ENCODE measurements around the gene SF3A1. TPM values are rescaled to one million over a fixed set of nuclear protein-coding genes. Genes with fewer than 3 reads are reported as not detected.
A peak's percentile ranks its signal among the peaks of the same experiment; 100 is the strongest.

Gene SF3A1
- total RNA-seq, 4 donors from 2014 or later, result 90.4 to 182 (median 160) TPM

- no peak for DNase-seq
- Histone ChIP-seq H3K4me1 (peaks cover 0 to 18% (median 11%) of the 10 kb centered on the region in 4 donors), H3K36me3 (peaks cover 0 to 72% (median 0%) of the 10 kb centered on the region in 3 donors), H3K4me3 (no peak overlapping the region), H3K27me3 (no peaks in the 10 kb centered on the region), H3K9me3 (no peaks in the 10 kb centered on the region), H3K27ac (no peak overlapping the region)
- TF ChIP-seq CTCF (IDR thresholded peaks at IDR 0.05) (no peak), POLR2A (IDR thresholded peaks at IDR 0.05) (no peak)
These were observed 62.6 kb downstream of the SF3A1 start for GRCh38 chr22:30294066-30294465.

GRCh38 chr22:30293026-30293425, 63.7 kb downstream of the SF3A1 start:
- no peak for TF ChIP-seq CTCF (IDR thresholded peaks at IDR 0.05)
- TF ChIP-seq POLR2A (IDR thresholded peaks at IDR 0.05), result no peak

DNA sequence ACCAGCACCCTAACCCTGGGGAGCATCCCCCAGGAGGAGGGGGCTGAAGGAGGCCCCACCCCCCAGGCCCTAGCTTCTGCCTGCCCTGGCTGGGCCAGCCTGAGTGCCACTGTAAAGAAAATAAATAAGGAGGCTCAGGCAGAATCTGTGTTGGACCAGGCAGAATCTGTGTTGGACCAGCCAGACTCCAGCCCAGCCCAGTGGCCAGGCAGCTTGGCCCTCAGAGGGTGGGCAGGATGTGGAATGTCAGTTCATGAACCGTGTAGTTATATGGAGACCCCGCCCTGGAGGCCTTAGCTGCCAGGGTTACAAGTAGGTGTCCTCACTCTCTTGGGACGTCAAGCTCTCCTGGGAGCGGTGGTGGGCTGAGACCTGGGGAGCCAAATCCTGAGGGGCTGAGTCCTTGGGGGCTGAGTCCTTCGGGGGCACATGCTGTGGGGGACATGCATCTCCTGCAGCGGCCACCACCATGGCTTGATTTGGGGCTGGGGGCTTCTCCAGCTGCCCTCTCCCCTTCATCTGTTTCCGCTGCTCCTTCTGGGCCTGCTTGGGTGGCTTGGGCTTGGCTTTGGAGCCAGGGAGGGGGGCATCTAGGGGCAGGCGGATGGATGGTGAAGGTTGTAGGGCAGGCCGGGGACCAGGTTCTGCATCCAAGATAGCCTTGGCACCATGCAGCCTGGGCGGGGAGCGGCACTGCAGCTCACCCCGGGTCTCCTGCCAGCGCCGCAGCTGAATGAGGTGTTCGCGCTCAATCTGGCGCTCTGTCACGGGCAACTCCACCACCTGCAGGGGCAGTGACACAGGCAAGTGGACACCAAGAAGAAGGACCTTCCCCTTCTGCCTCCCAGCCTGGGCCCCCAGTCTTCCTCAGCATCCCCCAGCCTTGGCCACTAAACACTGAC, 64.4 kb downstream of the SF3A1 start:
- H3K36me3 ChIP-seq, result peaks cover 0 to 57% (median 0%) of the 10 kb centered on the region in 3 donors

More at GRCh38 chr22:30293026-30293425, 63.7 kb downstream of the SF3A1 start:
- Histone ChIP-seq H3K27me3 (no peaks in the 10 kb centered on the region), H3K27ac (no peak overlapping the region), H3K4me1 (peaks cover 0 to 28% (median 16%) of the 10 kb centered on the region in 4 donors), H3K9me3 (no peaks in the 10 kb centered on the region), H3K4me3 (no peak overlapping the region), H3K36me3 (peaks cover 0 to 64% (median 0%) of the 10 kb centered on the region in 3 donors)
- no peak for DNase-seq

GRCh38 chr22:30291058-30291892, 65.4 kb downstream of the SF3A1 start:
- Histone ChIP-seq H3K36me3 (peaks cover 0 to 46% (median 0%) of the 10 kb centered on the region in 3 donors), H3K4me1 (peaks cover 0 to 37% (median 17%) of the 10 kb centered on the region in 4 donors)

More for the DNA sequence above, 64.4 kb downstream of the SF3A1 start:
- H3K27me3 ChIP-seq, result no peaks in the 10 kb centered on the region
- TF ChIP-seq POLR2A (IDR thresholded peaks at IDR 0.05) (no peak), CTCF (IDR thresholded peaks at IDR 0.05) (no peak)
- no peak overlapping the region for H3K4me3 ChIP-seq
- peaks cover 0 to 32% (median 17%) of the 10 kb centered on the region in 4 donors for H3K4me1 ChIP-seq
- H3K9me3 ChIP-seq, result no peaks in the 10 kb centered on the region
- H3K27ac ChIP-seq, result peak overlapping the region; percentile 78 to 92 (median 85)
- no peak for DNase-seq

More at GRCh38 chr22:30291058-30291892, 65.4 kb downstream of the SF3A1 start:
- no peaks in the 10 kb centered on the region for H3K9me3 ChIP-seq
- no peak for TF ChIP-seq POLR2A (IDR thresholded peaks at IDR 0.05)
- no peak for TF ChIP-seq CTCF (IDR thresholded peaks at IDR 0.05)
- no peaks in the 10 kb centered on the region for H3K27me3 ChIP-seq
- peak overlapping the region; percentile 78 to 92 (median 85) for H3K27ac ChIP-seq
- DNase-seq, result peak; percentile 38 to 79 (median 76)
- H3K4me3 ChIP-seq, result no peak overlapping the region

Measured in Peyer's patch (tissue), 4 donors.